Keratinocyte (primary cell): ENCODE data around the gene TAPT1. TPM values are rescaled to one million over a fixed set of nuclear protein-coding genes. Genes with fewer than 3 reads are reported as not detected.

Experiments used
- DNase-seq: peaks from one replicate; pipeline ENCODE4 v3.0.0-alpha.2; 2011; ENCODE audit warnings: low read depth, missing footprints, low spot score
- FAIRE-seq: peaks from 2 replicates; lab custom pipeline; 2011; peaks lifted over from hg19 to GRCh38; lab: Jason Lieb, UNC
- H2AFZ ChIP-seq: 2 replicates; pipeline ENCODE4 v1.6.0; 2012; ENCODE audit warnings: low read length, control low read depth, inconsistent platforms; ENCODE audit not compliant: control insufficient read depth
- H3K27ac ChIP-seq: 2 replicates; pipeline ENCODE4 v1.5.1; 2011; ENCODE audit warnings: low read length; ENCODE audit not compliant: control insufficient read depth, insufficient read depth
- H3K27me3 ChIP-seq: 3 replicates; pipeline ENCODE4 v1.6.0; 2011; ENCODE audit warnings: low read length; ENCODE audit not compliant: control insufficient read depth, insufficient read depth; ENCODE audit errors: extremely low read depth
- H3K36me3 ChIP-seq, 2 experiments: 2 replicates in 1 of 2; 3 replicates in 1 of 2; pipeline ENCODE4 v1.5.1; 2011; ENCODE audit warnings: low read length in 2 of 2, mild to moderate bottlenecking in 1 of 2; ENCODE audit not compliant: control insufficient read depth in 2 of 2, insufficient read depth in 2 of 2; ENCODE audit errors: extremely low read depth in 1 of 2
- H3K4me1 ChIP-seq: 3 replicates; pipeline ENCODE4 v1.5.1; 2011; ENCODE audit warnings: low read length; ENCODE audit not compliant: control insufficient read depth, insufficient read depth; ENCODE audit errors: extremely low read depth
- H3K4me2 ChIP-seq: 3 replicates; pipeline ENCODE4 v1.6.0; 2011; ENCODE audit warnings: low read depth, low read length; ENCODE audit not compliant: control insufficient read depth, insufficient read depth; ENCODE audit errors: extremely low read depth
- H3K4me3 ChIP-seq, 3 experiments: fragments of 200-600 bp in 1 of 3; sonication (generic) in 1 of 3; 2 replicates in 2 of 3; 3 replicates in 1 of 3; pipeline ENCODE4 v1.5.1; 2011 to 2016; ENCODE audit warnings: low read length in 3 of 3, mild to moderate bottlenecking in 3 of 3, control low read depth in 2 of 3, inconsistent platforms in 1 of 3, low read depth in 1 of 3, mixed read lengths in 1 of 3, mixed run types in 1 of 3, moderate library complexity in 1 of 3; ENCODE audit not compliant: control insufficient read depth in 2 of 3, insufficient read depth in 2 of 3; ENCODE audit errors: extremely low read depth in 1 of 3
- H3K79me2 ChIP-seq: 2 replicates; pipeline ENCODE4 v1.6.0; 2012; ENCODE audit warnings: low read length; ENCODE audit not compliant: control insufficient read depth, insufficient read depth
- H3K9ac ChIP-seq: 3 replicates; pipeline ENCODE4 v1.6.0; 2011; ENCODE audit warnings: low read length; ENCODE audit not compliant: control insufficient read depth, insufficient read depth; ENCODE audit errors: extremely low read depth
- H3K9me1 ChIP-seq: 3 replicates; pipeline ENCODE4 v1.6.0; 2011; ENCODE audit warnings: low read length; ENCODE audit not compliant: control insufficient read depth, insufficient read depth; ENCODE audit errors: extremely low read depth
- H3K9me3 ChIP-seq: 2 replicates; pipeline ENCODE4 v1.5.1; 2012; ENCODE audit warnings: low read depth, low read length; ENCODE audit not compliant: control insufficient read depth
- H4K20me1 ChIP-seq: 3 replicates; pipeline ENCODE4 v1.6.0; 2011; ENCODE audit warnings: low read length; ENCODE audit not compliant: control insufficient read depth, insufficient read depth; ENCODE audit errors: extremely low read depth
- EZH2 ChIP-seq: IDR thresholded peaks from one replicate; pipeline ENCODE4 v1.6.1; 2012; ENCODE audit warnings: inconsistent platforms, mild to moderate bottlenecking, low read length, moderate library complexity
- dilution Hi-C: fragments of 300-500 bp; cut with MboI; formaldehyde crosslinking; loops from one replicate; pipeline ENCODE4 v1.7.0; 2020; ENCODE audit warnings: low sequenced_read_pairs; ENCODE audit not compliant: extremely low pct_ligation_motif_present
- polyA plus RNA-seq, 5 experiments: library from polyadenylated mRNA; depleted of rRNA in 3 of 5; stranded (reverse) in 3 of 5; stranded (forward) in 1 of 5; unstranded in 1 of 5; fragments of >200 nt; gene quantifications; 1 replicate in 1 of 5; 2 replicates in 3 of 5; 3 replicates in 1 of 5; pipeline versions ENCODE4 v1.2.1 to v1.2.3, GENCODE V29; 2011 to 2012; ENCODE audit warnings: missing spikeins in 2 of 5, low read depth in 1 of 5, low replicate concordance in 1 of 5
- TF ChIP-seq, protein P1 (sequence below), 3 experiments: IDR thresholded peaks in 1 of 3; conservative IDR thresholded peaks in 1 of 3; optimal IDR thresholded peaks in 1 of 3; 2 replicates in 2 of 3; 3 replicates in 1 of 3; pipeline versions ENCODE3 to v1.5.1; 2011; ENCODE audit warnings: low read length in 3 of 3, mild to moderate bottlenecking in 3 of 3, moderate library complexity in 2 of 3, control low read depth in 1 of 3, inconsistent platforms in 1 of 3; ENCODE audit not compliant: insufficient read depth in 2 of 3; ENCODE audit errors: extremely low read depth in 1 of 3

Gene TAPT1
- polyA plus RNA-seq, 1 donor (not counting 4 experiments of a cell fraction or from before 2014, with no cell fraction given) = 10.7 TPM

DNA sequence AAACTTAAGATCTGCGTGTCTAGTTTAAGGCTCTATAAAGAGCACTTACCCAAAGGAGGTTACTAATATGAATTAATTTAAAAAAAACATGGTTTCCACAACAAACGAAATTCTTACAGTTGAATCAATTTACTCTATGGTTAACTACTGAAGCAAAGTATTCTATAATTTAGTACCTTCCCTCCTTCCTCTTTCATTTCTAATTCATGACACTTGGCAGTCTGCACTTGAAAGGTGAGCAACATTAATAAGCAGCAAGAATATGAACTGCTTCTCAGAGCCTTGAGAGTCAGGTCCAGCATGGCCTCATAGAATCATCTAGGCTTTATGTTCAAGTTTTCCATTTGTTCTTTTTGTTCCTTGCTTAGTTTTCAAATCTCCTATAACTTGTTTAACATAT, 42.7 kb downstream of the TAPT1 start:
- dilution Hi-C loops = no loop called here
- H3K36me3 ChIP-seq = no peaks in the 10 kb centered on the region
- FAIRE-seq = no peak

DNA sequence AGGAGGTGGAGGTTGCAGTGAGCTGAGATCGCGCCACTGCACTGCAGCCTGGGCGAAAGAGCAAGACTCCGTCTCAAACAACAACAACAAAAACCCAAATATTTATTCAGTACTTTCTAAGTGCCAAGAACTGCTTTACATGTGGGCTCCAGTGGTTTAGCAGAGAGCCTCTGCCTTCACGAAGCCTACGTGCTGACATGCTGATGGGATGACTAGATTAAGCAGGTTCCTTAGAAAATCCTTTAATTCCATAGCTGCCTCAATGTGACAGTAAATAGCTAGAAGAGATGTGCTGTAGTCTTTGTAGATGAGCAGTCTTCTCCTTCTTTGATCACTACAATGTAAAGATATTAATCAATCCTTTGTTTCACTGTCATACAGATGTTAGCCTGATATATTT, 49.6 kb downstream of the TAPT1 start:
- dilution Hi-C loops = no loop called here
- FAIRE-seq (no peak), DNase-seq (no peak)
- Histone ChIP-seq H3K79me2 (no peaks in the 10 kb centered on the region), H3K27ac (no peak overlapping the region), H3K9me1 (no peaks in the 10 kb centered on the region), H3K4me2 (no peak overlapping the region), H3K4me3 (no peak overlapping the region), H4K20me1 (no peaks in the 10 kb centered on the region), H3K4me1 (no peaks in the 10 kb centered on the region), H3K36me3 (peaks cover 0 to 2% of the 10 kb centered on the region in 2 experiments), H3K9me3 (no peaks in the 10 kb centered on the region), H3K9ac (no peak overlapping the region), H3K27me3 (no peaks in the 10 kb centered on the region), H2AFZ (no peak overlapping the region)
- no peak for TF ChIP-seq EZH2
- TF ChIP-seq, protein P1, sequence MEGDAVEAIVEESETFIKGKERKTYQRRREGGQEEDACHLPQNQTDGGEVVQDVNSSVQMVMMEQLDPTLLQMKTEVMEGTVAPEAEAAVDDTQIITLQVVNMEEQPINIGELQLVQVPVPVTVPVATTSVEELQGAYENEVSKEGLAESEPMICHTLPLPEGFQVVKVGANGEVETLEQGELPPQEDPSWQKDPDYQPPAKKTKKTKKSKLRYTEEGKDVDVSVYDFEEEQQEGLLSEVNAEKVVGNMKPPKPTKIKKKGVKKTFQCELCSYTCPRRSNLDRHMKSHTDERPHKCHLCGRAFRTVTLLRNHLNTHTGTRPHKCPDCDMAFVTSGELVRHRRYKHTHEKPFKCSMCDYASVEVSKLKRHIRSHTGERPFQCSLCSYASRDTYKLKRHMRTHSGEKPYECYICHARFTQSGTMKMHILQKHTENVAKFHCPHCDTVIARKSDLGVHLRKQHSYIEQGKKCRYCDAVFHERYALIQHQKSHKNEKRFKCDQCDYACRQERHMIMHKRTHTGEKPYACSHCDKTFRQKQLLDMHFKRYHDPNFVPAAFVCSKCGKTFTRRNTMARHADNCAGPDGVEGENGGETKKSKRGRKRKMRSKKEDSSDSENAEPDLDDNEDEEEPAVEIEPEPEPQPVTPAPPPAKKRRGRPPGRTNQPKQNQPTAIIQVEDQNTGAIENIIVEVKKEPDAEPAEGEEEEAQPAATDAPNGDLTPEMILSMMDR (optimal IDR thresholded peaks at IDR 0.05 in 1 of 3, IDR thresholded peaks at IDR 0.05 in 1 of 3, conservative IDR thresholded peaks at IDR 0.05 in 1 of 3; ENCODE audit: extremely low read depth in 1 of 3, insufficient read depth in 2 of 3, low read length in 3 of 3) = no peak

More for the DNA sequence above, 42.7 kb downstream of the TAPT1 start:
- no peaks in the 10 kb centered on the region for H3K9me3 ChIP-seq
- no peak overlapping the region for H3K27ac ChIP-seq
- no peak overlapping the region for H3K4me3 ChIP-seq
- no peaks in the 10 kb centered on the region for H3K27me3 ChIP-seq
- DNase-seq = no peak
- H3K79me2 ChIP-seq = no peaks in the 10 kb centered on the region
- H2AFZ ChIP-seq = no peak overlapping the region
- H3K9me1 ChIP-seq = no peaks in the 10 kb centered on the region
- H3K4me2 ChIP-seq = no peak overlapping the region
- no peaks in the 10 kb centered on the region for H3K4me1 ChIP-seq
- no peak for TF ChIP-seq EZH2
- TF ChIP-seq, protein P1 (optimal IDR thresholded peaks at IDR 0.05 in 1 of 3, IDR thresholded peaks at IDR 0.05 in 1 of 3, conservative IDR thresholded peaks at IDR 0.05 in 1 of 3; ENCODE audit: extremely low read depth in 1 of 3, insufficient read depth in 2 of 3, low read length in 3 of 3) = no peak
- no peak overlapping the region for H3K9ac ChIP-seq
- H4K20me1 ChIP-seq = no peaks in the 10 kb centered on the region
